Gastrocnemius medialis (tissue), 4 donors: Measurements from ENCODE around the gene PON2. TPM values are rescaled to one million over a fixed set of nuclear protein-coding genes. Genes with fewer than 3 reads are reported as not detected.

Source experiments
- ATAC-seq, 2 donors: fragments of 150-250 bp; one replicate each; pipeline ENCODE4 v1.9.1; 2016
- DNase-seq, 2 donors: peaks; one replicate each; pipeline ENCODE4 v3.0.0-alpha.2; 2019
- H3K27ac ChIP-seq, 4 donors: fragments of 200-600 bp; sonication (generic); 1 replicate in 1 of 4; 2 replicates in 3 of 4; pipeline ENCODE4 v1.5.1; 2016 to 2018; ENCODE audit warnings: mild to moderate bottlenecking in 2 of 4, moderate library complexity in 1 of 4
- H3K27me3 ChIP-seq, 3 donors: fragments of 200-600 bp; sonication (generic) in 2 of 3; 1 replicate in 1 of 3; 2 replicates in 2 of 3; pipeline versions ENCODE4 v1.5.1 to v1.6.0; 2016 to 2019; ENCODE audit warnings: mild to moderate bottlenecking in 1 of 3, moderate library complexity in 1 of 3
- H3K36me3 ChIP-seq, 2 donors: fragments of 200-600 bp; sonication (generic) in 1 of 2; one replicate each; pipeline ENCODE4 v1.5.1; 2017 to 2018
- H3K4me1 ChIP-seq, 2 donors: fragments of 200-600 bp; sonication (generic) in 1 of 2; one replicate each; pipeline ENCODE4 v1.5.1; 2016 to 2017; ENCODE audit warnings: mild to moderate bottlenecking in 2 of 2
- H3K4me3 ChIP-seq, 4 donors: fragments of 200-600 bp; sonication (generic) in 3 of 4; 1 replicate in 1 of 4; 2 replicates in 3 of 4; pipeline ENCODE4 v1.5.1; 2016 to 2019; ENCODE audit warnings: mild to moderate bottlenecking in 2 of 4
- H3K9me3 ChIP-seq, 3 donors: fragments of 200-600 bp; sonication (generic) in 2 of 3; 1 replicate in 1 of 3; 2 replicates in 2 of 3; pipeline ENCODE4 v1.5.1; 2016 to 2019
- POLR2A ChIP-seq, 2 donors: fragments of 450-650 bp; IDR thresholded peaks; one replicate each; pipeline ENCODE4 v1.6.1; 2017; ENCODE audit warnings: antibody characterized with exemption in 2 of 2, mild to moderate bottlenecking in 2 of 2, moderate library complexity in 2 of 2
- in situ Hi-C, 4 donors: fragments of 200-750 bp; cut with MboI; loops; one replicate each; pipeline versions ENCODE4 v1.15.0 to v1.8.0; 2017; ENCODE audit warnings: low sequenced_read_pairs in 4 of 4
- intact Hi-C: fragments of 100-400 bp; cut with DNase I; formaldehyde crosslinking; loops from one replicate; pipeline ENCODE4 v1.15.1; 2023; ENCODE audit warnings: low total_unique reads
- total RNA-seq, 4 donors: library from RNA; depleted of rRNA; stranded (reverse); fragments of >200 nt; gene quantifications; one replicate each; pipeline versions ENCODE4 v1.1.0 to v1.2.3, GENCODE V29; 2016
- TF ChIP-seq, protein P1 (sequence below), 5 experiments: fragments of 450-650 bp in 3 of 5; fragments of 200-600 bp in 2 of 5; sonication (generic) in 2 of 5; IDR thresholded peaks in 4 of 5; conservative IDR thresholded peaks in 1 of 5; 1 replicate in 4 of 5; 2 replicates in 1 of 5; pipeline ENCODE4 v1.5.1; 2016 to 2019; ENCODE audit warnings: antibody characterized with exemption in 5 of 5, mild to moderate bottlenecking in 3 of 5, moderate library complexity in 3 of 5

PON2 gene
- total RNA-seq, 4 donors from 2014 or later, result 10.2 to 45.4 (median 23.5) TPM

DNA sequence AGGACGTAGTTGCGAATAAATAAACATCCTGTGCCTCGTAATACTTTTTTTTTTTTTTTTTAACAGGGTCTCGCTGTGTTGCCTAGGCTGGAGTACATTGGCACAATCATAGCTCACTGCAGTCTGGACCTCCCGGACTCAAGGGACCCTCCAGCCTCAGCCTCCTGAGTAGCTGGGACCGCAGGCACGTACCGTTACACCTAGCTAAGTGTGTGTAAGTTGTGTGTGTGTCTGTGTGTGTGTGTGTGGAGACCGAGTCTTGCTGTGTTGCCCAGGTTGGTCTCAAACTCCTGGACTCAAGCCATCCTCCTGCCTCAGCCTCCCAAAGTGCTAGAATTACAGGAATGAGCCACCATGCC is 573 bp upstream of the PON2 start:
- peak in 1 of 2 donors; percentile 9 for ATAC-seq
- intact Hi-C loops, result loop anchor here (2.0 kb wide), 1 partner anchor 41 kb away; no protein-coding TSS in a partner anchor
- DNase-seq, result peak in 1 of 2 donors; percentile 14

DNA sequence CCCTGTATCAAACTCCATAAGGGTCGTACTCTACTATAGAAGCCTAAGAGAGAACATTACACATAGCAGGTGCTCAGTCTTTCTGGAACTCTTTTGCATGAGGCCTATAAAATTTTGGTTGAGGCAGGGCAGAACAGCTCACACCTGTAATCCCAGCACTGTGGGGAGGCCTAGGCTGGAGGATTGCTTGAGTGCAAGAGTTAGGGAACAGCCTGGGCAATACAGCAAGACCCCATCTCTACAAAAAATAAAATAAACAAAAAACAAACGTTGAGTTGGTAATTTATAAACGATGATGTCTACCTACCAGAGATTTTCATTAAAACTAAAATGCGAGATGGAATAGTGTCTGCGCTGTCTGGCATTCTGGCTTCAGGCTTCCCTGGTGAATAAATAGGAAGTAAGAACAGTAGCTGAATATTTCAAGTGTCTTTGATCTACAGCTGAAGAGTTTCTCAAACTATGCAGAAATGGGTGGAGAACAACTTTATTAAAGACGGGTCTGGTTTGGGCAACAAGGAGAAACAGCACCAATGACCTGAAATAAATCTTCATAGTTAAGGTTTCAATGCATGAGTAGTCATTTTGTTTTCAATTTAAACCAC is 774 bp downstream of the PON2 start:
- ATAC-seq, result no peak
- H3K4me1 ChIP-seq, result peaks cover 0 to 4% of the 10 kb centered on the region in 2 donors
- peak overlapping the region; percentile 76 to 91 (median 90) for H3K27ac ChIP-seq
- no peak for TF ChIP-seq POLR2A (IDR thresholded peaks at IDR 0.05)
- TF ChIP-seq, protein P1, sequence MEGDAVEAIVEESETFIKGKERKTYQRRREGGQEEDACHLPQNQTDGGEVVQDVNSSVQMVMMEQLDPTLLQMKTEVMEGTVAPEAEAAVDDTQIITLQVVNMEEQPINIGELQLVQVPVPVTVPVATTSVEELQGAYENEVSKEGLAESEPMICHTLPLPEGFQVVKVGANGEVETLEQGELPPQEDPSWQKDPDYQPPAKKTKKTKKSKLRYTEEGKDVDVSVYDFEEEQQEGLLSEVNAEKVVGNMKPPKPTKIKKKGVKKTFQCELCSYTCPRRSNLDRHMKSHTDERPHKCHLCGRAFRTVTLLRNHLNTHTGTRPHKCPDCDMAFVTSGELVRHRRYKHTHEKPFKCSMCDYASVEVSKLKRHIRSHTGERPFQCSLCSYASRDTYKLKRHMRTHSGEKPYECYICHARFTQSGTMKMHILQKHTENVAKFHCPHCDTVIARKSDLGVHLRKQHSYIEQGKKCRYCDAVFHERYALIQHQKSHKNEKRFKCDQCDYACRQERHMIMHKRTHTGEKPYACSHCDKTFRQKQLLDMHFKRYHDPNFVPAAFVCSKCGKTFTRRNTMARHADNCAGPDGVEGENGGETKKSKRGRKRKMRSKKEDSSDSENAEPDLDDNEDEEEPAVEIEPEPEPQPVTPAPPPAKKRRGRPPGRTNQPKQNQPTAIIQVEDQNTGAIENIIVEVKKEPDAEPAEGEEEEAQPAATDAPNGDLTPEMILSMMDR (IDR thresholded peaks at IDR 0.05 in 4 of 5, conservative IDR thresholded peaks at IDR 0.05 in 1 of 5), result no peak
- in situ Hi-C loops, result no loop called here
- peak overlapping the region; percentile 67 to 83 (median 76) for H3K4me3 ChIP-seq
- no peak for DNase-seq
- H3K27me3 ChIP-seq, result no peaks in the 10 kb centered on the region
- intact Hi-C loops, result loop anchor here (2.0 kb wide), 1 partner anchor 43 kb away; no protein-coding TSS in a partner anchor
- H3K9me3 ChIP-seq, result no peaks in the 10 kb centered on the region
- H3K36me3 ChIP-seq, result no peaks in the 10 kb centered on the region

More for the DNA sequence above, 573 bp upstream of the PON2 start:
- H3K36me3 ChIP-seq, result no peaks in the 10 kb centered on the region
- TF ChIP-seq, protein P1 (IDR thresholded peaks at IDR 0.05 in 4 of 5, conservative IDR thresholded peaks at IDR 0.05 in 1 of 5), result no peak
- TF ChIP-seq POLR2A (IDR thresholded peaks at IDR 0.05), result no peak
- H3K9me3 ChIP-seq, result no peaks in the 10 kb centered on the region
- no peaks in the 10 kb centered on the region for H3K27me3 ChIP-seq
- in situ Hi-C loops, result no loop called here
- H3K4me1 ChIP-seq, result peaks cover 0 to 4% of the 10 kb centered on the region in 2 donors
- peak overlapping the region; percentile 76 to 91 (median 90) for H3K27ac ChIP-seq
- peak overlapping the region; percentile 67 to 83 (median 76) for H3K4me3 ChIP-seq

DNA sequence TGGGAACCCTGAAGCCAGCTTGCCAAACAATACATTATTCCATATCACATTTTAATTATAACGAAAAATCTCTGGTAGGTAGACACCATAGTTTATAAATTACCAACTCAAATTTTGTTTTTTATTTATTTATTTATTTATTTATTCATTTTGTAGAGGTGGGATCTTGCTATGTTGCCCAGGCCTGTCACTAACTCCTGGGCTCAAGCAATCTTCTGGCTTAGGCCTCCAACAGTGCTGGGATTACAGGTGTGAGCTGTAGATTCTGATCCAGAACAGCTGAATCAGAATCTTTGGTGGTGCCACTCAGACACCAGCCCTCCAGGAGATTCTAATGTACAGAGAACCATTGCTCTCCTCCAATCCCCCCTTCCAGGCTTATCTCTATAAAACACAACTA is 1.7 kb downstream of the PON2 start:
- H3K4me1 ChIP-seq, result peaks cover 0 to 4% of the 10 kb centered on the region in 2 donors
- intact Hi-C loops (no loop called here), in situ Hi-C loops (no loop called here)
- TF ChIP-seq, protein P1 (IDR thresholded peaks at IDR 0.05 in 4 of 5, conservative IDR thresholded peaks at IDR 0.05 in 1 of 5), result no peak
- no peak for TF ChIP-seq POLR2A (IDR thresholded peaks at IDR 0.05)
- peak overlapping the region in 1 of 4 donors; percentile 89 for H3K27ac ChIP-seq
- H3K27me3 ChIP-seq, result no peaks in the 10 kb centered on the region
- no peak for ATAC-seq
- no peaks in the 10 kb centered on the region for H3K36me3 ChIP-seq
- no peaks in the 10 kb centered on the region for H3K9me3 ChIP-seq
- H3K4me3 ChIP-seq, result no peak overlapping the region
- DNase-seq, result no peak

DNA sequence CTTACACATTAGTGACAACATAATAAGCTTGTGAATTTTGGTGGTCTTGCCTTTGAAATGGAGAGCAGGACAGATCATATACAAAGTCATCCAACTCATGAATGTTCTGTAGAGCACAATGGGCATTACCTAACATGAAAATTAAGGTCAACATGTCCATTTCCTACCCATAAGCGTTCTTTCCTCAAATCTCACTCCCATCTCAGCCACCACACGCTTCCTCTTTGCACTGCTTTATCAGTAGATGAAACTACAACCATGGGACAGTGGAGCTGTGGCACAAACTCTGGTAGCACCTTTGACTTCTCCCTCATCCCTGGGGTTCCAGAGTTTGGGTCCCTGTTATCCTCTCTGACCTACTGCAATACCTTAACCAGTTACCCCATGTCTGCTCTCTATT is 2.2 kb downstream of the PON2 start:
- TF ChIP-seq POLR2A (IDR thresholded peaks at IDR 0.05), result no peak
- TF ChIP-seq, protein P1 (IDR thresholded peaks at IDR 0.05 in 4 of 5, conservative IDR thresholded peaks at IDR 0.05 in 1 of 5), result no peak
- no peaks in the 10 kb centered on the region for H3K36me3 ChIP-seq
- H3K9me3 ChIP-seq, result no peaks in the 10 kb centered on the region
- H3K27ac ChIP-seq, result no peak overlapping the region
- in situ Hi-C loops, result no loop called here
- peaks cover 0 to 4% of the 10 kb centered on the region in 2 donors for H3K4me1 ChIP-seq
- intact Hi-C loops, result no loop called here
- no peak overlapping the region for H3K4me3 ChIP-seq
- H3K27me3 ChIP-seq, result no peaks in the 10 kb centered on the region
- no peak for ATAC-seq
- DNase-seq, result no peak
